Panc1 (cell line): ENCODE measurements around the gene UVSSA. TPM values are rescaled to one million over a fixed set of nuclear protein-coding genes. Genes with fewer than 3 reads are reported as not detected.

Experiments
- ATAC-seq: fragments of 200-7000 bp; cut with Tn5 transposase; 2 replicates; pipeline ENCODE4 v1.9.1; 2020; ENCODE audit warnings: mild to moderate bottlenecking, moderate library complexity
- BruUV-seq: library from RNA; stranded (reverse); fragments of 400-500 nt; replicated peaks from 2 replicates; lab custom pipeline; 2021; lab: Mats Ljungman, UMichigan
- CTCF ChIA-PET: fragments of 300-600 bp; sonication (Branson Sonifier 250); formaldehyde crosslinking; loops from one replicate; lab custom pipeline; 2022; ENCODE audit warnings: antibody characterized with exemption; lab: Charles Lee
- POLR2A ChIA-PET: fragments of 300-600 bp; sonication (Branson Sonifier 250); formaldehyde crosslinking; loops from one replicate; lab custom pipeline; 2022; ENCODE audit warnings: antibody characterized with exemption; lab: Charles Lee
- DNase-seq: peaks from one replicate; pipeline ENCODE4 v3.0.0-alpha.2; 2010; ENCODE audit warnings: low read depth, low spot score
- H3K27ac ChIP-seq: 2 replicates; pipeline ENCODE4 v1.5.1; 2011; ENCODE audit warnings: mild to moderate bottlenecking, low read length, inconsistent platforms
- H3K27me3 ChIP-seq: fragments of 200-500 bp; sonication (Bioruptor generic); 2 replicates; pipeline ENCODE4 v1.6.0; 2014; ENCODE audit warnings: low read length, inconsistent platforms; ENCODE audit not compliant: control insufficient read depth, insufficient read depth
- H3K36me3 ChIP-seq: fragments of 200-500 bp; sonication (Bioruptor generic); 2 replicates; pipeline ENCODE4 v1.5.1; 2014; ENCODE audit warnings: inconsistent platforms, mild to moderate bottlenecking, low read length, moderate library complexity; ENCODE audit not compliant: control insufficient read depth, insufficient read depth
- H3K4me1 ChIP-seq: 2 replicates; pipeline ENCODE4 v1.5.1; 2011; ENCODE audit warnings: inconsistent platforms, mild to moderate bottlenecking, low read length, moderate library complexity; ENCODE audit not compliant: control insufficient read depth, insufficient read depth
- H3K4me3 ChIP-seq, 2 experiments: 2 replicates each; pipeline ENCODE4 v1.5.1; 2011 to 2012; ENCODE audit warnings: low read depth in 2 of 2, low read length in 2 of 2, mild to moderate bottlenecking in 2 of 2, inconsistent platforms in 1 of 2, moderate library complexity in 1 of 2
- H3K9me3 ChIP-seq: fragments of 200-500 bp; sonication (Bioruptor generic); 2 replicates; pipeline ENCODE4 v1.5.1; 2014; ENCODE audit warnings: low read depth, mild to moderate bottlenecking, inconsistent platforms, low read length, moderate library complexity; ENCODE audit not compliant: control insufficient read depth, insufficient read depth
- CTCF ChIP-seq: fragments of 450-650 bp; IDR thresholded peaks from 2 replicates; pipeline ENCODE4 v1.5.1; 2017; ENCODE audit warnings: mild to moderate bottlenecking
- POLR2AphosphoS5 ChIP-seq: IDR thresholded peaks from 2 replicates; pipeline ENCODE4 v1.6.1; 2012; ENCODE audit warnings: mild to moderate bottlenecking, low read depth, low read length, moderate library complexity
- SIN3A ChIP-seq: IDR thresholded peaks from 2 replicates; pipeline ENCODE4 v1.6.1; 2012; ENCODE audit warnings: low read depth, mild to moderate bottlenecking, low read length, moderate library complexity, borderline replicate concordance; ENCODE audit not compliant: insufficient read depth
- TCF7L2 ChIP-seq: IDR thresholded peaks from 2 replicates; pipeline ENCODE4 v1.6.1; 2011; ENCODE audit warnings: mild to moderate bottlenecking, low read depth, low read length, inconsistent platforms
- in situ Hi-C: cut with HindIII; loops from 2 replicates; pipeline ENCODE4 v1.10.0; 2016; ENCODE audit warnings: low sequenced_read_pairs, low pct_unique_long_range_greater_than_20kb
- intact Hi-C: fragments of 100-400 bp; cut with micrococcal nuclease; formaldehyde crosslinking; loops from one replicate; pipeline ENCODE4 v1.10.0; 2022; ENCODE audit not compliant: unreplicated experiment
- total RNA-seq: library from RNA; stranded (reverse); gene quantifications from one replicate; pipeline ENCODE4 v1.2.1, GENCODE V29; 2021; ENCODE audit not compliant: unreplicated experiment
- TF ChIP-seq, protein P1 (sequence below), 2 experiments: IDR thresholded peaks; 2 replicates each; pipeline ENCODE4 v1.6.1; 2011 to 2012; ENCODE audit warnings: low read depth in 2 of 2, control low read depth in 1 of 2, low read length in 1 of 2, mild to moderate bottlenecking in 1 of 2, moderate library complexity in 1 of 2; ENCODE audit not compliant: insufficient read depth in 1 of 2

The UVSSA gene
- total RNA-seq, 1 experiment from 2014 or later: 23.4 TPM

GRCh38 chr4:1383728-1384591 is 37.0 kb downstream of the UVSSA start:
- no TSS peak for BruUV-seq
- H3K4me3 ChIP-seq: no peak overlapping the region
- H3K4me1 ChIP-seq: no peaks in the 10 kb centered on the region
- no peak for DNase-seq
- in situ Hi-C loops: no loop called here
- no peaks in the 10 kb centered on the region for H3K27me3 ChIP-seq
- no peak for TF ChIP-seq TCF7L2
- TF ChIP-seq, protein P1, sequence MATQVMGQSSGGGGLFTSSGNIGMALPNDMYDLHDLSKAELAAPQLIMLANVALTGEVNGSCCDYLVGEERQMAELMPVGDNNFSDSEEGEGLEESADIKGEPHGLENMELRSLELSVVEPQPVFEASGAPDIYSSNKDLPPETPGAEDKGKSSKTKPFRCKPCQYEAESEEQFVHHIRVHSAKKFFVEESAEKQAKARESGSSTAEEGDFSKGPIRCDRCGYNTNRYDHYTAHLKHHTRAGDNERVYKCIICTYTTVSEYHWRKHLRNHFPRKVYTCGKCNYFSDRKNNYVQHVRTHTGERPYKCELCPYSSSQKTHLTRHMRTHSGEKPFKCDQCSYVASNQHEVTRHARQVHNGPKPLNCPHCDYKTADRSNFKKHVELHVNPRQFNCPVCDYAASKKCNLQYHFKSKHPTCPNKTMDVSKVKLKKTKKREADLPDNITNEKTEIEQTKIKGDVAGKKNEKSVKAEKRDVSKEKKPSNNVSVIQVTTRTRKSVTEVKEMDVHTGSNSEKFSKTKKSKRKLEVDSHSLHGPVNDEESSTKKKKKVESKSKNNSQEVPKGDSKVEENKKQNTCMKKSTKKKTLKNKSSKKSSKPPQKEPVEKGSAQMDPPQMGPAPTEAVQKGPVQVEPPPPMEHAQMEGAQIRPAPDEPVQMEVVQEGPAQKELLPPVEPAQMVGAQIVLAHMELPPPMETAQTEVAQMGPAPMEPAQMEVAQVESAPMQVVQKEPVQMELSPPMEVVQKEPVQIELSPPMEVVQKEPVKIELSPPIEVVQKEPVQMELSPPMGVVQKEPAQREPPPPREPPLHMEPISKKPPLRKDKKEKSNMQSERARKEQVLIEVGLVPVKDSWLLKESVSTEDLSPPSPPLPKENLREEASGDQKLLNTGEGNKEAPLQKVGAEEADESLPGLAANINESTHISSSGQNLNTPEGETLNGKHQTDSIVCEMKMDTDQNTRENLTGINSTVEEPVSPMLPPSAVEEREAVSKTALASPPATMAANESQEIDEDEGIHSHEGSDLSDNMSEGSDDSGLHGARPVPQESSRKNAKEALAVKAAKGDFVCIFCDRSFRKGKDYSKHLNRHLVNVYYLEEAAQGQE (IDR thresholded peaks at IDR 0.05; ENCODE audit: insufficient read depth in 1 of 2, low read depth in 2 of 2, low read length in 1 of 2): no peak
- TF ChIP-seq SIN3A: no peak
- TF ChIP-seq CTCF: no peak
- TF ChIP-seq POLR2AphosphoS5: no peak
- no peak for ATAC-seq
- intact Hi-C loops: no loop called here
- H3K27ac ChIP-seq: no peak overlapping the region
- ChIA-PET CTCF (no interaction called here), POLR2A (no interaction called here)
- H3K9me3 ChIP-seq: no peaks in the 10 kb centered on the region
- H3K36me3 ChIP-seq: no peaks in the 10 kb centered on the region

DNA sequence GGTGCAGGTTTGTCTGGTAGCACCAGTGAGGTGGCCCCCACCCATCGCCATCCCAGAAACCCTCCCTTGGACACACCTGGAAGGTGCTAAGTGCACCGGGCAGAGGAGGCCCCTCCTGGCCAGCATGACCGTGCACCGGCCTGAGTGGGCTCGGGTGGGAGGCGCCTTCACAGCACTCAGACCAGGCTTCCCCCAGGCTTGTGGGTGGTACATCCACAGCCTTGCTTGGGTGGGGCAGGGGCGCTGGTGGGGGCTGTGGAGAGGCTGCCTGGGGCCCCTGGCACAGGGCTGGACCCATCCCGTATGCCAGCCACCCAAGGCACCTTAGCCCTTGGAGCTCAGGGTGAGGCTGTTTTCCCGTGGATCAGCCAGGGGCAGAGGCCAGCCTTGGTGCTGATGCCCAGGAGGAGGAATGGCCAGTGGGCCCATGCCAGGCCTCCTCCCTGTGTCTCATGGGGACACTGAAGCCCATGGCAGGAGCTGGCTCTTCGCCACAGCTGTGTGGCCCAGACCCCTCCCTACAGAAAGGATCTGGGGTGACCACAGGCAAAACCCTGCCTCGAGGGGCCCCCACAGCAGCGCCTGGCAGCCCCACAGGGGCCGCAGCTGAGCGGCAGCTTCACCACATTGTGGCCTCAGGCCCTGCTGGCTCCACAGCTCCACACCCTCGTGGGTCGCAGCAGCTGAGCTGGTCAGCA is 37.8 kb downstream of the UVSSA start:
- intact Hi-C loops: no loop called here
- Histone ChIP-seq H3K4me1 (no peaks in the 10 kb centered on the region), H3K27me3 (no peaks in the 10 kb centered on the region), H3K4me3 (no peak overlapping the region), H3K36me3 (no peaks in the 10 kb centered on the region), H3K9me3 (no peaks in the 10 kb centered on the region), H3K27ac (no peak overlapping the region)
- ATAC-seq: no peak
- in situ Hi-C loops: no loop called here
- TF ChIP-seq CTCF: no peak
- TF ChIP-seq POLR2AphosphoS5: no peak
- TF ChIP-seq TCF7L2: no peak
- TF ChIP-seq SIN3A: no peak
- TF ChIP-seq, protein P1 (IDR thresholded peaks at IDR 0.05; ENCODE audit: insufficient read depth in 1 of 2, low read depth in 2 of 2, low read length in 1 of 2): no peak
- BruUV-seq: no TSS peak
- no peak for DNase-seq
- CTCF ChIA-PET: no interaction called here
- POLR2A ChIA-PET: no interaction called here
